Stimulated activated CD4-positive, alpha-beta T cell treated with anti-CD3 and anti-CD28 coated beads, TNF-alpha, amount 100 ng/mL, for 48 hours (primary cell): ENCODE measurements around the gene CKMT1B.
"Not testable (repeated sequence)": the region's sequence is repeated elsewhere in the genome, so short reads cannot be mapped to it uniquely, and the experiment has no call there.

Experiments
- DNase-seq, 3 donors: peaks; one replicate each; pipeline ENCODE4 v3.0.0-alpha.2; 2020; ENCODE audit warnings: low read depth in 3 of 3

Gene CKMT1B

DNA sequence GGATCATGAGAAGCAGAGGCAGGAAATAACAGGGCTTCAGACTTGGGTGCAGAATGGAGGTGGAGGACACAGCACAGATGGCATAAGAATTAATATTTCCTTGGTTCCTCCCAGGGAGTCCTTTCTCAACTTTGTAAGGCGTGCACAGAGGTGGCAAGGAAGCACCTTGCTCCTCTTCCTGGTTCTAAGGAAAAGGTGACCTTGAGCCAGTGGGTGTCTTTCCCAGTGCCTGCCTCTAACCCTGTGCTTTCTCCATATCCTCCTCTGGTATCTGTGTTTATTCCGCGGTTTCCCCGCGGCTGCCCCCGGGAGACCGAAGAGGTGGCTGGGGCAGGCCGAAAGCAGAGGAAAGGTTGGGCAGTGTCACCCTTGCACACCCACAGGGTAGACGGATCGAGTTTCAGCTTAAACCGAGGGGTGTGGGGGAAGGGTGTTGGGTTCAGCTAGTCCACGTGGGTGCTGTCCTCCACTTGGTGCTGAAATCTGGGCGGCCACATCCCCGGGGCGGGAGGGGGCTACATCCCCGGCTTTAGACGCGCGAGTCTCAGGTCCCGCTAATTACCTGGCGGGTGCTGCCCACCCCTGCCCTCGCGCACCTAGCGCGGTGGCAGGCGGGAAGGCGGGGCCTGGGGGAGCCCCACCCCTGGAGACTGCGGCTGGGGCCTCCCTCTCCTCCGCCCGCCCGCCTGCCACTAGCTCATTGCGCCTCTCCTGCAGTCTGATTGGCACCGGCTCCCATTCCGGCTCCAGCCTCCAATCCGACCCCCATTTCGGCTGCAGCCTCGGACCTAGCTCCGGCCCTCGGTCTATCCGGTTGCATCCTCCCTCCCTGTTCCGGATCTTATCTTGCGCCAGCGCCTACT lies at the start of gene CKMT1B:
CKMT1B (plus strand) TSS at position 700 of the 863 bp plus-strand sequence. CDS start 192 bp downstream, outside the sequence.
- not testable (repeated sequence) for DNase-seq

GRCh38 chr15:43544266-43544665 lies 49.6 kb upstream of the CKMT1B start:
- DNase-seq, result no peak

GRCh38 chr15:43545426-43545825 lies 48.4 kb upstream of the CKMT1B start:
- DNase-seq, result no peak

GRCh38 chr15:43547539-43547938 lies 46.3 kb upstream of the CKMT1B start:
- DNase-seq, result no peak

DNA sequence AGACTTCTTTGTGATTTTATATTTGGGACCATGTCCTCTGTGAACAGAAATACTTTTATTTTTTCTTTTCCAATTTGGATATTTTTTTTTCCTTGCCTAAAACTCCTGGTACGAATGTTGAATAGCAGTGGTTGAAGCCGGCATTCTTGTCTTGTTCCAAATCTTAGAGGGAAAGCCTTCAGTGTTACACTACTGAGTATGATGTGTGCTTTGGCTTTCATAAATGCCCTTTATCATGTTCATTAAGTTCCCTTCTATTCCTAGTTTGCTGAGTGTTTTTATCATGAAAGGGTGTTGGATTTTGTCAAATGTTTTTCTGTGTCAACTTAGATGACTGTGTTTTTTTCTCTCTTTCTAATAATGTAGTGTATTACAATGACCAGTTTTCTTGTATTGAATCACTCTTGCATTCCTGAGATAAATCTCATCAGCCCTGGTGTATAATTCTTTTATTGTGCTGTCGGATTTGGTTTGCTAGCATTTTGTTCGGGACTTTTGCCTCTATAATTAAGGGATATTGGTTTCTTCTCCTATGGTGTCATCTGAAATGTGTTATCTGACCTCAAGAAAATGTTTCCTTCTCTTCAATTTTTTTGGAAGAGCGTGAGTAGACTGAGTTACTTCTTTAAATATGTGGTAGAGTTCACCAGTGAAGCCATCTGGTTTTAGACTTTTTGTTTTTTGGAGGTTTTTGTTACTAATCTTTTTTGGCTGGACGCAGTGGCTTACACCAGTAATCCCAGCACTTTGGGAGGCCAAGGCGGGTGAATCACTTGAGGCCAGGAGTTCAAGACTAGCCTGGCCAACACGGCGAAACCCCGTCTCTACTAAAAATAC lies 43.1 kb upstream of the CKMT1B start:
- no peak for DNase-seq

DNA sequence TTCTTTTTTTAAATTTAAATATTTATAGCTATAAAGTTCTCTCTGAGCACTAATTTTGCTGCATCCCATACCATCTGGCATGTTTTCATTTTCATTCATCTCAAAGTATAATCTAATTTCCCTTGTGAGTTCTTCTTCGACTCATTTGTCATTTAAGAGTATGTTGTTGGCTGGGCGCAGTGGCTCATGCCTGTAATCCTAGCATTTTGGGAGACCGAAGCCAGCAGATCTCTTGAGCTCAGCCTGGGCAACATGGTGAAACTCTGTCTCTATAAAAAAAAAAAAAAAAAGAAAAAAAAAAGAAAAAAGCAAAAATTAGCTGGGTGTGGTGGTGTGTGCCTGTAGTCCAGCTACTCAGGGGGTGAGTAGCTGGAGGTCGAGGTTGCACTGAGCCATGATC lies 41.6 kb upstream of the CKMT1B start:
- DNase-seq, result no peak

DNA sequence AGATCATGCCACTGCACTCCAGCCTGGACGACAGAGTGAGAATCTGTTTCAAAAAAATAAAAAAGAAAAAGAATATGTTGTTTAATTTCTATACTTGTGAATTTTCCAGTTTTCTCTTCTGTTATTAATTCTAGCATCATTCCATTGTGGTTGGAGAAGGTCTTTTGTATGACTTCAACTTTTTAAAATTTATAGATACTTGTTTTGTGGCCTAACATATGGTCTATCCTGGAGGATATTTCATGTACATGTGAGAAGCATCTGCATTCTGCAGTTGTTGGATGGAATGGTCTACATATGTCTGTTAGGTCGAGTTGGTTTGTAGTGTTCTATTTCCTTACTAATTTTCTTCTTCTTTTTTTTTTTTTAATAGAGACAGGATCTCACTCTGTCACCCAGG lies 40.8 kb upstream of the CKMT1B start:
- DNase-seq, result no peak

DNA sequence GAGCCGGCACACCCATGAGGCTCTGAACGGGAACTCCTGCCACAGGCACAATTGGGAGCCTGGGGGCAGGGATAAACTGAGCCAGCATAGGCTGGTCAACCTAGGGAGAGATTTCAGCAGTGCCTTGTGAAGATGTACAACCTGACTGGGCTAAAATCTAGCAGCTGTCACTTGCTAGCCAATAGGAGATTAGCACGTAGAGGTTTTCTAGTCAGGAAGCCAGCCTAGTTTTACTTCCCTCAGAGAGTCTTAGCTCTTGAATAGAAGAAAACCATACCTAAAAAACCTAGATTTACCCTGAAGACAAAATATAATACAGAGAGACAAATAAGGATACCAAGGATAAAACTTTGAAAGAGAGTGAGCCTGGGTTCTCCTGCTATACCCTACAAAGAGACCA lies 31.1 kb upstream of the CKMT1B start:
- DNase-seq, result not testable (repeated sequence)

- DNase-seq, result not testable (repeated sequence)
Measured at GRCh38 chr15:43563793-43564192, 30.0 kb upstream of the CKMT1B start.

GRCh38 chr15:43566615-43567014 lies 27.2 kb upstream of the CKMT1B start:
- DNase-seq, result not testable (repeated sequence)

DNA sequence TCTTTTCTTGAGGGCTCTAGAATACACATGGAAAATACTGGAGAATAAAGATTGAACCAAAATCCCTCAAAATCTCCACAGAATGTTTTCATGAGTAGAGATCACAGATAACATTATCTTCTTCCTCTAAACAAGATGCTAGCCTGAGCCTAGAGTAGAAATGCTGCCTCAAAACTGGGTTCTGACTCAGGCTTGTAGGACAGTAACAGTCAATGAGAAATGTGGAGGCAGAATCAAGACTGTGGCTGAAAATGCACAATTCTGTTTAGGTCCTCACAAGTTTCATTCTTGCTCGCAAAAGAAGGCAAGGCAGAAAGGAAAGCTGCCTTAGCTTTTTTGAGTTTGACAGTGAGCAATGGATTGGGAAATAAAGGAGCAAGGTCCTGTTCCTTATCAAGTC lies 19.2 kb upstream of the CKMT1B start:
- DNase-seq, result not testable (repeated sequence)

DNA sequence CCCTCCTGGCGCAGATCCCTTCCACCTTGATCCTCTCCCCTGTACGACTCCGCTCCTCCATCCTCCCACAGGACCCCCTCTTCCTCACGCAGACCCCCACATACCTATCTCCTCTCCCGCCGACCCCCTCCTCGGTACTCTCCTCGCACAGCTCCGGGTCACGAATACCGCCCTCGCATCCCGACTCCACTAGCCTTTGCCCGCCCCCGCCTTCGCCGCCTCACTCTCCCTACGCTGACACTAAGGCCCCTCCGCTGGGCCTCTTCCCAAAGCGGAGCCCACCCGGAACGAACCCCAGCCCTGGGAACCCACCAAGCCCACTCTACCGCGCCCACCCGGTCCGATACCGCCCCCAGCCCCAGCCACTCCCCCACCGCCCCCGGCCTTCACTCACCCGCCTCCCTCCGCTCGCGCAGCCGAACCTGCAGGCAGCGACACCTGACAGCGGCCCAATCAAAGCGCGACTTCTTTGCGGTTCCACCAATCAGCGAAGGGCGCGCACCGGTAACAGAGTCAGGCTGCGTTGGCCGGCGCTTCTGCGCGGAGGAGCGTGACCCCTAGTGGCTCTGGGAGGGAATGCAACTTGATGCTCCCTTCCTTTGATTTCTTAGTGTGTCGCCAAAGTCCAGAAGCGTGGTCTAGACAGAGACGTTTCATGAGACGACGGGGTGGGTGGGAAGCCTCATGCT lies 3.9 kb upstream of the CKMT1B start, which contains the start of gene PPIP5K1:
PPIP5K1 (minus strand) TSS at position 431 of the 689 bp plus-strand sequence. CDS start 5,704 bp downstream, outside the sequence.
- DNase-seq, result not testable (repeated sequence)

DNA sequence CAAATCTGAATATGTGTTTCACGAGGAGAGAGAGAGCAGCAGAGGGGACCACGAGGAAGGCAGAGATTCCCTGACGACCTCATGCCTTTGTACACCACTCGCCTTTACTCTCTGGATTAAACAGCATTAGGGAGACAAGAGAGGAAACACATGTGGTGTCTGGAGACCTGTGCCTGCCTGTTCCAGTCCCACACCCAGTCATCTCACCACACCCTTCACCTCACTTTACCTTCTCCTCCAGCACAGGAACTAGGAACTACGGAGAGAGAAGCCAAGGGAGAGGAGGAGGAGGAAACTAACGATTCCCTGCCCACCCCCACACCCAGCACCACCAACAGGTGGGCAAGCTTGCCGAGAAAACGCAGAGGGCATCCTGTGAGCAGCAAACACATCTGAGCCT lies 986 bp upstream of the CKMT1B start:
- DNase-seq, result not testable (repeated sequence)

GRCh38 chr15:43599131-43599530 lies 5.3 kb downstream of the CKMT1B start:
- DNase-seq, result not testable (repeated sequence)

DNA sequence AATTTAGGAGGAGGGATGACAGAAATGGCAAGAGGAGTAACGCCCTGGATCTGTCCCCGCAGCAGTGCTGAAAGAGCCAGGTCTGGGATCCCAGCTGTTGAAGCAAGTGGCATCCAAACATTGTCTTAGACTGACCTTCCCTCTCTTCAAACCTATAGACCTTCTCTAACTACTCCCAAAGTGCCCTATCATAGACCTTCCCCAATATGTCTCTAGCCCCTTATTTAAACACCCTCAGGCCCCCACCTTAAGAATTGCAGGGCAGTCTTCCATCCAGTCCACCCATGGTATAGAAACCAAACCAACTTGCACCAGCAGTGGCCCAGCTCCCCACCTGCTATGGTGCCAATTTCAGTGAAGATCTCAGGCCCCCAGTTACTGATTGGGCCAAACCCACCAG lies 6.4 kb downstream of the CKMT1B start:
- not testable (repeated sequence) for DNase-seq

- not testable (repeated sequence) for DNase-seq
Measured at GRCh38 chr15:43602233-43602632, 8.4 kb downstream of the CKMT1B start.

DNA sequence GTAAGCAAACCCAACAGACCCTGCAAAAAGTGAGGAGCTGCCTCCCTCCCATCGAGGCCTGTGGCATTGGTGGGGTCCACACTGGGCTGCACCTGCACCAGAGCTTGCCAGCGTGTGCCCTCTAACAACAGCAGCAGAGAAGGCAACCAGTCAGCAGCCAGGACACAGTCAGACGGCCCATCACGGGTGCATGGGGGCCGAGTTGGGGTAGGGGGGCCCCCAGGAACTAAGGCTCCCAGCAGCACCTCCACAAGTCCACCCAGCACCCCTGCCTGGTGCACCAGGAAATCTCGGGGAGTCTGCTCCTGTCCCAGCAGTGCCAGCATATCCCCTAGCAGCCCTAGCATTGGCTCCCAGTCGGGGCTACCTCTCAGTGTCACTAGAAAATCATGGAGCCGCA lies 23.9 kb downstream of the CKMT1B start:
- DNase-seq, result not testable (repeated sequence)

DNA sequence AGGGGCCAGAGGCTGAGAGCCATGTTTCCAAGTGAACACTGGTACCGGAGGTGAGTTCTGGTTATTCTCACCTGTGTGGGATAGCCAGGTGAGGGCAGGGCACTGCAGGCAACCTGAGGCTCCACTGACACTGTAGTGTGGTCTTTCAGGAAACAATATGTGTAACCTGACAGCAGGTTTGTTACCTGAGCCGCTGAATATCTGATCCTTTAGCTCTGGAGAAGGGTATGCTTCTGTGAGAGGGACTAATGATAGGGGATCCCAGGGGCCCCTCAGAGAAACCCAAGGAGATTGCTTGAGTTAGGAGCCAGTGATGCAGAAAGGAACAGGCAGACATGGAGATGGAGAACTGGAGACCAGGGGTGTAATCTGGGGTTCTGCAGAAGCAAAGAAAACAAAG lies 24.9 kb downstream of the CKMT1B start, which contains the start of gene STRC:
STRC (minus strand) TSS at position 101 of the 400 bp plus-strand sequence; CDS start at position 23, 78 bp downstream.
- not testable (repeated sequence) for DNase-seq

- DNase-seq, result not testable (repeated sequence)
Measured at GRCh38 chr15:43622068-43622799, 28.4 kb downstream of the CKMT1B start.

- DNase-seq, result no peak
Measured at GRCh38 chr15:43625106-43625505, 31.3 kb downstream of the CKMT1B start.

DNA sequence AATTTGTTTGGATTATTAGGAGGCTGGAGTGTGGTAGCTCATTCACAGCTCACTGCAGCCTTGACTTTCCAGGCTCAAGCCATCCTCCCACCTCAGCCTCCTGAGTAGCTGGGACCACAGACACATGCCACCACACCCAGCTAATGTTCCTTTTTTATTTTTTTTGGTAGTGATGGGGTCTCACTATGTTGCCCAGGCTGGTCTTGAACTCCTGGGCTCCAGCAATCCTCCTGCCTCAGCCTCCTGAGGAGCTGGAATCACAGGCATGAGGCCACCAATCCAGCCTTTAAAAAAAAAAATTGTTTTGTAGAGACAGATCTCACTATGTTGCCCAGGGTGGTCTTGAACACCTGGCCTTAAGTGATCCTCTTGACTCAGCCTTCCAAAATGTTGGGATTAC lies 33.1 kb downstream of the CKMT1B start:
- DNase-seq, result not testable (repeated sequence)
